Adrenal gland (tissue), 12 donors: ENCODE measurements around the gene BAZ1A. TPM values are rescaled to one million over a fixed set of nuclear protein-coding genes. Genes with fewer than 3 reads are reported as not detected.

Source experiments
- DNase-seq, 7 donors: peaks; one replicate each; pipeline ENCODE4 v3.0.0-alpha.2; 2019 to 2020
- H3K27ac ChIP-seq, 5 donors: fragments of 200-600 bp; sonication (generic) in 4 of 5; 1 replicate in 3 of 5; 2 replicates in 2 of 5; pipeline versions ENCODE4 v1.5.1 to v1.8.0; 2016 to 2020; ENCODE audit warnings: mild to moderate bottlenecking in 1 of 5
- H3K27me3 ChIP-seq: fragments of 200-600 bp; 2 replicates; pipeline ENCODE4 v1.8.0; 2021
- H3K36me3 ChIP-seq, 2 donors: fragments of 200-600 bp; replicated peaks in 1 of 2; 1 replicate in 1 of 2; 2 replicates in 1 of 2; pipeline versions ENCODE4 v1.5.1 to v1.8.0; 2018 to 2022
- H3K4me1 ChIP-seq, 2 donors: fragments of 200-600 bp; replicated peaks in 1 of 2; 1 replicate in 1 of 2; 2 replicates in 1 of 2; pipeline versions ENCODE4 v1.5.1 to v1.8.0; 2018 to 2021
- H3K4me3 ChIP-seq, 4 donors: fragments of 200-600 bp; sonication (generic) in 3 of 4; one replicate each; pipeline ENCODE4 v1.5.1; 2016 to 2018
- H3K9me3 ChIP-seq, 3 donors: fragments of 200-600 bp; sonication (generic) in 1 of 3; replicated peaks in 1 of 3; 1 replicate in 2 of 3; 2 replicates in 1 of 3; pipeline versions ENCODE4 v1.5.1 to v1.8.0; 2016 to 2021
- CTCF ChIP-seq, 6 experiments: fragments of 450-650 bp in 4 of 6; fragments of 200-600 bp in 2 of 6; sonication (generic) in 1 of 6; IDR thresholded peaks; 1 replicate in 5 of 6; 2 replicates in 1 of 6; pipeline versions ENCODE4 v1.5.1 to v1.8.0; 2016 to 2021; ENCODE audit warnings: antibody characterized with exemption in 6 of 6, mild to moderate bottlenecking in 2 of 6, moderate library complexity in 1 of 6
- POLR2A ChIP-seq, 2 donors: fragments of 450-650 bp; IDR thresholded peaks; one replicate each; pipeline ENCODE4 v1.6.1; 2017; ENCODE audit warnings: antibody characterized with exemption in 2 of 2, mild to moderate bottlenecking in 2 of 2, moderate library complexity in 1 of 2
- WGBS, 4 donors: extraction: QIAGEN DNeasy Blood & Tissue Kit in 2 of 4; methylation state at CpG; one replicate each; pipeline versions ENCODE4 v1.1.5 to v1.1.7; 2013 to 2017; 5-methylcytosine and 5-hydroxymethylcytosine counted together
- intact Hi-C, 2 donors: fragments of 100-400 bp; cut with DNase I; formaldehyde crosslinking; loops; one replicate each; pipeline versions ENCODE4 v1.14.1 to v1.15.0; 2022 to 2023
- polyA plus RNA-seq, 3 donors: library from polyadenylated mRNA; stranded (reverse); fragments of 200-250 nt in 2 of 3; fragments of 350-450 nt in 1 of 3; fragmentation: Illumina TruSeq in 1 of 3; extraction: RNeasy Lipid Tissue Mini Kit (QIAGEN cat#74804) in 1 of 3; gene quantifications; one replicate each; pipeline ENCODE4 v1.2.3, GENCODE V29; 2013 to 2014
- total RNA-seq, 9 donors: library from RNA; depleted of rRNA in 4 of 9; stranded (reverse); fragments of >200 nt in 4 of 9; fragments of 120-200 nt in 1 of 9; fragmentation: NEBNext Ultra II Directional in 1 of 9; extraction: Animal tissue kit (Norgen Biotek cat#: 25700) in 1 of 9; gene quantifications; one replicate each; pipeline versions ENCODE4 v1.1.0 to v1.2.4, GENCODE V29; 2013 to 2023
- donor health status: healthy with polysubstance abuse.
- donor health status: Bipolar disorder and iron deficiency.
- donor health status: DM: yes; HTN: yes; CAD: no.
- donor health status: DM: no; HTN: no; CAD: no.
- donor health status: DM: no; HTN: no; CAD: no.
- donor health status: DM: yes; HTN: yes; CAD: no.

BAZ1A gene
- total and polyA plus RNA-seq, 12 donors, result 8.5 to 33.0 (median 14.4) TPM

GRCh38 chr14:34776611-34777010, 98.5 kb downstream of the BAZ1A start:
- TF ChIP-seq POLR2A (IDR thresholded peaks at IDR 0.05) (no peak), CTCF (IDR thresholded peaks at IDR 0.05) (no peak)
- Histone ChIP-seq H3K4me3 (no peak overlapping the region), H3K36me3 (no peaks in the 10 kb centered on the region), H3K9me3 (no peaks in the 10 kb centered on the region), H3K4me1 (no peaks in the 10 kb centered on the region), H3K27me3 (no peaks in the 10 kb centered on the region), H3K27ac (no peak overlapping the region)
- DNase-seq, result no peak
- WGBS, 4 donors, result 88 to 100% (median 93%) methylated on average over 1 of the region's 1 CpG
- intact Hi-C loops, result no loop called here

- Histone ChIP-seq H3K4me3 (no peak overlapping the region), H3K9me3 (no peaks in the 10 kb centered on the region), H3K4me1 (no peaks in the 10 kb centered on the region), H3K36me3 (no peaks in the 10 kb centered on the region), H3K27me3 (no peaks in the 10 kb centered on the region), H3K27ac (no peak overlapping the region)
- intact Hi-C loops, result no loop called here
- TF ChIP-seq CTCF (IDR thresholded peaks at IDR 0.05) (no peak), POLR2A (IDR thresholded peaks at IDR 0.05) (no peak)
- WGBS, 4 donors, result 90 to 97% (median 92%) methylated on average over 4 of the region's 4 CpGs
- no peak for DNase-seq
These were observed 99.2 kb downstream of the BAZ1A start for GRCh38 chr14:34775922-34776321.

- no peaks in the 10 kb centered on the region for H3K36me3 ChIP-seq
- no peak overlapping the region for H3K27ac ChIP-seq
- H3K9me3 ChIP-seq, result no peaks in the 10 kb centered on the region
- H3K4me1 ChIP-seq, result no peaks in the 10 kb centered on the region
- no peak overlapping the region for H3K4me3 ChIP-seq
- 88 to 93% (median 90%) methylated on average over 2 of the region's 2 CpGs for WGBS, 4 donors
- no peak for DNase-seq
- no peaks in the 10 kb centered on the region for H3K27me3 ChIP-seq
- intact Hi-C loops, result no loop called here
- TF ChIP-seq CTCF (IDR thresholded peaks at IDR 0.05) (no peak), POLR2A (IDR thresholded peaks at IDR 0.05) (no peak)
These were observed 99.8 kb downstream of the BAZ1A start for GRCh38 chr14:34775342-34775741.

- Histone ChIP-seq H3K4me3 (no peak overlapping the region), H3K27me3 (no peaks in the 10 kb centered on the region), H3K27ac (no peak overlapping the region), H3K4me1 (peaks cover 5 to 6% of the 10 kb centered on the region in 2 donors), H3K36me3 (no peaks in the 10 kb centered on the region), H3K9me3 (no peaks in the 10 kb centered on the region)
- intact Hi-C loops, result no loop called here
- no peak for DNase-seq
- no peak for TF ChIP-seq POLR2A (IDR thresholded peaks at IDR 0.05)
- TF ChIP-seq CTCF (IDR thresholded peaks at IDR 0.05), result no peak
- WGBS, 4 donors, result 93 to 100% (median 96%) methylated on average over 1 of the region's 1 CpG
These were observed 104.3 kb downstream of the BAZ1A start for GRCh38 chr14:34770901-34771300.
